Brain microvascular endothelial cell (primary cell): ENCODE measurements around the gene SMIM33.

ENCODE experiments used
- DNase-seq: peaks from one replicate; pipeline ENCODE4 v3.0.0-alpha.2; 2020
- H3K27ac ChIP-seq: fragments of 250-450 bp; sonication (Bioruptor Pico); 2 replicates; pipeline ENCODE4 v1.5.1; 2020; ENCODE audit warnings: mild to moderate bottlenecking, moderate library complexity
- H3K27me3 ChIP-seq: fragments of 250-450 bp; sonication (Bioruptor Pico); replicated peaks from 2 replicates; pipeline ENCODE4 v1.5.1; 2020; ENCODE audit warnings: mild to moderate bottlenecking
- H3K36me3 ChIP-seq: fragments of 250-450 bp; sonication (Bioruptor Pico); replicated peaks from 2 replicates; pipeline ENCODE4 v1.5.1; 2020; ENCODE audit warnings: mild to moderate bottlenecking
- H3K4me3 ChIP-seq: 2 replicates; pipeline ENCODE4 v1.5.1; 2011; ENCODE audit warnings: low read depth, mild to moderate bottlenecking, control low read depth, low read length, moderate library complexity
- CTCF ChIP-seq: IDR thresholded peaks from 2 replicates; pipeline ENCODE4 v1.5.1; 2011; ENCODE audit warnings: low read depth, mild to moderate bottlenecking, moderate library complexity, low read length, control low read depth, inconsistent platforms; ENCODE audit errors: missing control alignments
- in situ Hi-C: cut with HindIII; loops from 2 replicates; pipeline ENCODE4 v1.10.0; 2017; ENCODE audit warnings: low sequenced_read_pairs, low pct_ligation_motif_present

The SMIM33 gene

GRCh38 chr5:139459451-139459934 lies 11.3 kb upstream of the SMIM33 start:
- Histone ChIP-seq H3K36me3 (peaks cover 3% of the 10 kb centered on the region), H3K27me3 (no peaks in the 10 kb centered on the region), H3K4me3 (no peak overlapping the region), H3K27ac (peak overlapping the region; percentile 90)
- peak; percentile 59 for DNase-seq
- in situ Hi-C loops: no loop called here
- no peak for TF ChIP-seq CTCF

GRCh38 chr5:139460455-139460854 lies 10.3 kb upstream of the SMIM33 start:
- DNase-seq: no peak
- no peaks in the 10 kb centered on the region for H3K27me3 ChIP-seq
- H3K36me3 ChIP-seq: peaks cover 3% of the 10 kb centered on the region
- H3K27ac ChIP-seq: peak overlapping the region; percentile 90
- no peak overlapping the region for H3K4me3 ChIP-seq
- in situ Hi-C loops: no loop called here
- no peak for TF ChIP-seq CTCF

- in situ Hi-C loops: no loop called here
- H3K27ac ChIP-seq: peak overlapping the region; percentile 43
These were observed 9.6 kb upstream of the SMIM33 start for GRCh38 chr5:139461176-139461575.

GRCh38 chr5:139461698-139462097 lies 9.1 kb upstream of the SMIM33 start:
- no peaks in the 10 kb centered on the region for H3K27me3 ChIP-seq
- peak overlapping the region; percentile 43 for H3K27ac ChIP-seq
- in situ Hi-C loops: no loop called here
- peak; percentile 68 for DNase-seq
- TF ChIP-seq CTCF: peak; percentile 7
- H3K4me3 ChIP-seq: no peak overlapping the region
- peaks cover 3% of the 10 kb centered on the region for H3K36me3 ChIP-seq

More at GRCh38 chr5:139461176-139461575, 9.6 kb upstream of the SMIM33 start:
- TF ChIP-seq CTCF: no peak
- peaks cover 3% of the 10 kb centered on the region for H3K36me3 ChIP-seq
- H3K27me3 ChIP-seq: no peaks in the 10 kb centered on the region
- DNase-seq: no peak
- no peak overlapping the region for H3K4me3 ChIP-seq

- H3K27ac ChIP-seq: peak within 1 kb of the TSS; percentile 43
- in situ Hi-C loops: no loop called here
These were observed 8.1 kb upstream of the SMIM33 start, which contains the start of gene ECSCR for GRCh38 chr5:139462586-139463276. Gene ECSCR (minus strand): TSS chr5:139462743. CDS start chr5:139462670, 73 bp downstream.

More at GRCh38 chr5:139462586-139463276, 8.1 kb upstream of the SMIM33 start, which contains the start of gene ECSCR:
- H3K4me3 ChIP-seq: no peak within 1 kb of the TSS
- no peaks in the 10 kb centered on the region for H3K36me3 ChIP-seq
- peak; percentile 33 for DNase-seq
- TF ChIP-seq CTCF: no peak
- no peaks in the 10 kb centered on the region for H3K27me3 ChIP-seq
